NCI-H446 (cell line): Measurements from ENCODE around the gene HTR3A.
A peak's percentile ranks its signal among the peaks of the same experiment; 100 is the strongest.

ENCODE experiments used
- DNase-seq, 2 experiments: peaks; one replicate each; lab custom pipeline; 2025; lab: John Stamatoyannopoulos, UW

HTR3A gene

DNA sequence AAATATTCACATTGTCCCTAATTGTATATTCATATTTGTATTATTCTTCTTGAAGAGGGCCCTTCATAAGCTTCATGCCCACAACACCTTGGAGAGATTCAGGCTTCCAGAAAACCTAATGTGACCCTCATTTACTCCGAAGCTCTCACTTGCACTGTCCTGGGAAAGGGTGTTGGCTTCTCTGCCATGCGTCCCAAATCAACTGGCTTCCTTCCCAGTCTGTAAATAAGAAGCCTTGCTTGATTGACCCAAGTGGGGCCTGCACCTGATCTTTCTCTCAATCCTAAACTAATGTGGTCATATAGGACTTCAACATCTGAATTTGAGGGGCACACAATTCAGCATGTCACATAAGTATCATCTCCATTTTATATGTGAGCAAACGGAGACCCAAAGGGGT, 44.1 kb downstream of the HTR3A start:
- DNase-seq = no peak

DNA sequence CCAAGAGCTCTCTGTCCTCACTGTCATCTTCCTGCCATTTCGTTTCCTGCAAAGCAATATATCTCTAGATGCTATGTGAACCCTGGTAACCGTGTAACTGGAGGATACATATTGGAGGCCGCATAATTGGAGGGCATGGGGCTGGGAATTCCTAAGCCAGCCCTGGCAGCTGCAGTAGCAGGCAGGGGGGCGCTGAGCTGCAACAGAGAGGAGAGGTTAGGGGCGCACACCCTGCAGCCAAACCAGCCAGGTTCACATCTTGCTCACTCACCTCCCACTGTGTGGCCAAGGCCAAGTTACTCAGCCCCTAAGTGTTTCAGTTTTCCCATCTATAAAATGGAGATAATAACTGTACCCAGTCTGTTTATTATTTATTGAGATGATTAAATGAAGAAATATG, 44.7 kb downstream of the HTR3A start:
- no peak for DNase-seq

DNA sequence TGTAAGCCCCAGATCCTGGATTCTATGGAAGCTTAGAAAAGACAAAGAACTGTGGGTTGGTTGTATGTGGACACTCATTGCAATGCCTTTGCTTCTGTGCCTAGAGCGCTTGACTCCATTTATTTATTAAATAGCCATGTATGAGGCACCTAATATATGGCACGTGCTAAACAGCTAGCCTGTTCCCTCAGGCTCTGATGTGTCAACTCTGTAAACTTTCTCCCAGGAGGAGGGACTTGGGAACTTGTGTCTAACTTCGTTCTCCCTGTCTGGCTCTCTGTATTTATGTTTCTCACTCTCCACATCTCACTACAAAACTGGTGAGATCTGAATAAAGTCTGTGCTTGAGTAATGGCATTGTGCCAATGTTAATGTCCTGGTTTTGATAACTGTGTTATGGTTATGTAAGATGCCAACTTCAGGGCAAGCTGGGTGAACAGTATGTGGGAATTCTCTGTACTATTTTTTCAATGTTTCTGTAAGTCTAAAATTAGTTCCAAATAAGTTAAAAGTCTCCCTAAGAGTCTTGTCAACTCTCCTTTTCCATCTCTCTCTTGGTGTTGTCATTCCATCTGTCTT, 50.5 kb downstream of the HTR3A start:
- no peak for DNase-seq

DNA sequence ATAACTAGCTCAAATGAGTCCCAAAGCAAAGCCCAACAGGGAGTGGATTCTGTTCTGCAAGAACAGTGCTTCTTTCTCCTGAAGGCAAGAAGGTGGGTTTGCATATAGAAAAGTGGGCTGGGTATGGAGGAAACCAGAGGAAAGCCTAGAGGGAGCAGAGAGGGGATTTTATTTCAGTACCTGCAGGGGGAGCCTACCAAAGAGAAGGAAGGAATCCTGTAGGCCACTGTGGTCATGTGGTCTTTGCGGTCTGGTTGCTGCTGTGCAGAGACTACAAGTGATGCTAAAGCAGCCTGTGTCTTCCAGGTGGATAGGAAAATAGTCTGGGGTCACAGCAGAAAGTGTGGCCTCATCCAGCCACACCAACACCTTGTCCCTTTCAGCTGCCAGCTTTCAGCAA, 51.4 kb downstream of the HTR3A start:
- DNase-seq = no peak

DNA sequence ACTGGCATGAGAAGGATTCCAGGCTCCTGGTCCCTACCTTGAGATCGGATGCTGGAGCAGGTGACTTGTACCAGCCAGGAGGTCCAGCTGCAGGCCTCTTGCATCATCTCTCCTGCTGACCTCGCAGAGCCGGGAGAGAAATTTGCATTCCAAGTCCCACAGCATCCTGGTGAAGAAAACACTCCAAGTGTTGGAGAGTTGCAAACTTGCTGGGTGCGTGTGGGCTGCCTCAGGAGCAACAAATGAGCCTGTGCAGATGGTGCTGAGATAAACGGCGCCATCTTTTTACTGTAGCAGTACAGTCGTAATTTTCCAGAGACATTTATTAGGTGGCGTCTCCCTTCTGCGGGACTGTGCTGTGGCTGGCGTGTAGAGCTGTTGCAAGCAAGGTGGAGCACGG, 52.5 kb downstream of the HTR3A start:
- DNase-seq = no peak

DNA sequence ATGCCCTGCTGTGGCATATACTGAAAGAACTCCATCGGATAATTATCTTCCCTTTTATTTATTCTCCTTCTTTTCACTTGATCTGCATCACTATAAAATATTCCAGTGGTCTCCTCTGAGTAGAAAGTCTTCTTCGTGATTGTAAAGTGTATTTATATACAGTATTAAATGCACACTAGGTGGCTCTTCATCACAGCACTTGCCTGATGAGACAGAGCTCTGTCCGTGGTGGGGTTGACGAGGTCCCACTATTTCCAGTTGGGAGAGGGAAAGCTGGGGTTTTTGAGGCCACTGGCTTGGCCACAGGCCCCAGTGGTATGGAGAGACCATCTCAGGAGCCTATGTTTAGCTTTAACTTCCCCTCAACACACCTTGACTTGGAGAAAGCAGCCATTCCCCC, 53.0 kb downstream of the HTR3A start:
- DNase-seq = no peak

DNA sequence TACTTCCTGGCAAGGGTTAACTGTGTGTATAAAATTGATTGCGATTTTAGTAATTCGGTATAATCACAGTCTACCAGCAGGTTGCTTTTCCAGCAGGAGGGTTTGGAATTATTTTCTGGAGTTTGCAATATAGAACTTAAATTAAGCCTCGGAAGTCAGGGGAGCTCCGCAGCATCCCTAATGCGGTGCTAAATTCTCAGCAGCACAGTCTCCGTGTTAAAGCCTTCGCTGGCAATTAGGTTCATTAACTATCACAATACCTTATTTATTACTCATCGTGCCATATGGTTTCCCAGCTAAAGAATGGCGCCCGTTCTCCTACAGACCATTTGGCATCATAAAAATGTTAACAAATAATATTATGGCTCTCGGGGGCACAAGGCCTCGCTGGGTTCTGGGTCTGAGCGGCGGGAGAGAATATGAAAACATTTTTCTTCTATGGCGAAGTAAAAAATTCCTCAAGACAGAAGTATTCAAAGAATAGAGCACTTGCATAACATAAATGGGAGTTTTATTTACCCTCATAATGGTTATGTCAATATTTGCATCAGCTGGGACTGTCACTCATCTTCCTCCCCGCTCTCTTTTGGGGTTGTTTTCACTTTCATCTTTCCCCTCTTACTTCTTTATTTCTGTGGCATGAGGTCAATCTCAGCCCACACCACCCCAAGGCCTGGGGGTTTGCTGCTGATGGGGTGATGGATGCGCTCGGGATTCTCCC, 56.5 kb downstream of the HTR3A start:
- no peak for DNase-seq

DNA sequence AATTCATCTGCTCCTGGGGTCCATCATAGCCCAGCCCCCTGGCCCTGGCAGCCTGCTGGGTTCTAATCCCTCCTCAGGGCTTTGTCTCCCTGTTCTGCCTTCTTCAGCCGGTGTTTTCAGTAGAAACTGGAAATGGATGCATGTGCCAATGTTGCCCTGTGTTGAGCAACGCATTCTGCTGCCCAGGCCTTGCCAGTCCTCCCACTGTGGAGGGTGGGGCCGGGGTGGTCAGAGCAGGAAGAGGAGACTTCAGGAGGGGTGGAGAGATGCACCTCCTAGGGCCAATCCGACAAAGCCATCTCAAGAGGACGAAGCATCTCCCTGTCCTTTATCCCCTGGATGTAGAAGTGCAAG, 57.0 kb downstream of the HTR3A start:
- no peak for DNase-seq

DNA sequence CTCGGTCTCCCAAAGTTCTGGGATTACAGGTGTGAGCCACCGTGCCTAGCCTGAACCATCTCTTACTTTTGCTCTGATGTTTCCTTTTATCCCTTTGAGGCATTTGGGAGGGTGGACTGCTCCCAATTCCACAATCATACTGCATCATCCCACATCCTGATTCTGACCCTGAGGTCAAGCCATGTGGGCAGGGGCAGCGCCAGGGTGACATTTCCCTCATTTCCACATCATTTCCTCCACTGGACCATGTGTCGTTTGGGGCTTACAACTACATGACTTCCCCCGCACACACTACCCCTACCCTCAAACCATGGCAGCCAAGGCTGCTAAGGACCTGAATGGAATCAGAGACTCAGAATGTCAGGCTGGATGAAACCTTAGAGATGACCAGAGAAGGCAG, 58.2 kb downstream of the HTR3A start:
- no peak for DNase-seq

DNA sequence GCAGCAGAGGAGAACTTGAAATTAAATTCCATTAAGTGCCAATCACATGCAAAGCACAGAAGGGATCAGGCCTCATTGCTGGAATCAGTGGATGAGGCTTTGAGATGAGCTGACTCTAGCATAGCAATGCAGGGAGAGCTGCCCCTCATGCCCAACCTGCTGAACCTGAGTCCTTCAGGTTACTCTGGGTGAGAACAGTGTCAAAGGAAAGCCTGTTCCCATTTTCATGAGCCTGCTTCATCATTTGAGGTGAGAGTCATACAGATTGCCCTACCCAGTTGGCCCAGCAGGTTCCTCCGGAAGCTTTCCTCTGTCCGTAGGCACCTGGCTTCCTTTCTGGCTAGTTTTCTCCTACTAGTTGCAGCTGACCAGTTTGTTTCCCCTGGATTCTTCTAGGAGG, 58.7 kb downstream of the HTR3A start:
- DNase-seq = no peak

DNA sequence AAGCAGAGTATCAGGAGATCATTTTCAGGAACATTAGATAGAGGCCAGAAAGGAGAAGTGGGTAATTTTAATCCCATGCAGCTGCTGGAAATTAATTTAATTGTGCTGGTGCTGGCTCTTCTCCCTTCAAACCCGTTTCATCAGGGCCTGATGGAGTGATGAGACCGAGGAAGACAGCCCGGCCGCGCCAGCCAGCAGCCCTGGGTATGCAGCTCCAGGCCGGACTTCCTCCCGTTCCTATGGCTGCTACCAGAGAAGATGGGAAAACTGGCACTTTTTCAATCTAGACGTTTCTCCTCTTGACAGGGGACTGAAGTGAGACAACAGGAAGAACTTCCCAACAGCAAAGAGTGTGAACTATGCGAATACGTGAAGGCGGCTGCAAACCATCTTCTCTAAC, 60.0 kb downstream of the HTR3A start:
- DNase-seq = no peak

DNA sequence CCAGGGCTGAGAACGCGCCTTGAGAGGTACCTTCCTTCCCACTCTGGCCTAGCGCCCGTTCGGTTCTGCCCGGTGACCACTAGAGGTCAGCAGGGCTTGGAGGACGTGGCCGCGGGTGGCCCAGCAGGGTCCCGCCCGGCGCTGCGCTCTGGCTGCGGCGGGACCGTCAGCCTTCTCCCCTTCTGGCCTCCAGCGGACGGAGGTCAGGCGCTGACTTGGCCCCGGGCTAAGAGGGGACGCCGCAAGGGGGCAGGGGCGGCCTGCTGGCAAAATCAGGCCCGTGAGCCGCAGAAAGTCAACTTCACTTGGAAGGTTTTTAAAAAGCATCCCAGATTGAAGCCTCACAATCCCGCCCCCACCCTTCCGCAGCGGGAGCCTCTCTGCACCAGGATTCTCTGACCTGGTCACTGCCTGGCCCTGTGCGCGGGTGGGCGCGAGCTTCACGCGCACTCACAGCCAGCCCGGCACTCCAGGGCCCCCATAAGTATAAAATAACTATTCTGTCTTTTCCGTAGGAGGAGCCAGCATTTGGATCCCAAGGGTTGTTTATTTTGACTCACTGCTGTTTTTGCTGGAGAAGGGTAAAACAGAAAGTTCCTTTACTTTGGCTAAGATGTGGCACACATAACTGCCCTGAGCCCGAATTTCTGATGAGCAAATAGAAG, 61.4 kb downstream of the HTR3A start:
- peak in 1 of 2 experiments; percentile 14 for DNase-seq

DNA sequence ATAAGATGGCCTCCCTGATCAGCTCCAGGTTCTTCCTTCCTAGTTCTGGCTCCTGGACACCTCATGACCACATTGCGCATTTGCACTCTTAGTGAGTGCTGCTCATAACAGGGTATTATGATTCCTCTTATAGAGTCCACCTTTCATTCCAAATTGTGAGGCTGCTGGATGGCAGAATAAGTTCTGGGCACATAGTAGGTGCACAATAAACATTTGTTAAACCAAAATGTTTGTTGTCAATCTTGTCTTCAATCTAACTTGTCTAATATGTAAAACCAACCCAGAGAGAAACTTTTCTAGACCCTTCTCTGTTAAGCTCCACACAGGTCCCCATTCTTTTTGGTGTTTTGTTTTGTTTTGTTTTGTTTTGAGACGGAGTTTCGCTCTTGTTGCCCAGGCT, 62.0 kb downstream of the HTR3A start:
- no peak for DNase-seq

DNA sequence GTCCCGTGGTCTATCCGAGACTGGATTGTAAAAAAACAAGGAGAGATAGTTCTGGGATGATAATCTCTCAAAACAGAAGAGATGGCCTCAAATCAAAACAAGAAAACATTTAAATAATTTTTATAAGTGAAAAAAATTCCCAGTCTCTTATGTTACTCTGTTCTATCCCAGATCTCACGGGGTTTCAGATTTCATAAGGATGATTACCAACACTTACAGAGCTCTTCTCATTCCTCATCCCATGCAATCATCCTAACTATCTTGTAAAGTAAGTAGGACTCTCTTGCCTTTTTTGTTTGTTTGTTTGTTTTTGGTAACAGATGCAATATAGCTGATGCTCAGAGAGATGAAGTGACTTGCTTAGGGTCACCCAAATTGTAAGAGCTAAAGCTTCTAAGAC, 64.6 kb downstream of the HTR3A start:
- DNase-seq = no peak
